ENCODE data around the gene ARSG.

GRCh38 chr17:68353111-68353521, 61.8 kb downstream of the ARSG start:
- TF ChIP-seq KDM1A (IDR thresholded peaks at IDR 0.05; ENCODE audit: borderline replicate concordance, low read length), result no peak
- TF ChIP-seq CTCF (IDR thresholded peaks at IDR 0.05; ENCODE audit: control extremely low read depth in 1 of 3, insufficient read depth in 1 of 3, low read depth in 1 of 3, low read length in 3 of 3), result no peak
- no peak for TF ChIP-seq EZH2 (IDR thresholded peaks at IDR 0.05; ENCODE audit: low read depth, low read length, severe bottlenecking)
- no peak for TF ChIP-seq PHF8 (conservative IDR thresholded peaks at IDR 0.05; ENCODE audit: low read depth, low read length)
- TF ChIP-seq MAFK (IDR thresholded peaks at IDR 0.05; ENCODE audit: low read depth, low read length), result no peak
- TF ChIP-seq CEBPB (IDR thresholded peaks at IDR 0.05; ENCODE audit: low read depth, low read length), result no peak
- no peak for TF ChIP-seq POLR2AphosphoS5 (IDR thresholded peaks at IDR 0.05; ENCODE audit: low read depth, low read length)
- TF ChIP-seq TAF1 (IDR thresholded peaks at IDR 0.05; ENCODE audit: low read depth, low read length), result no peak

All from H1 (cell line).